Ishikawa (cell line): Measurements from ENCODE around the gene KMT2E.

ENCODE experiments used
- CEBPB ChIP-seq: IDR thresholded peaks from 2 replicates; pipeline ENCODE4 v1.6.1; 2012
- CREB1 ChIP-seq: IDR thresholded peaks from 2 replicates; pipeline ENCODE4 v1.6.1; 2012; ENCODE audit warnings: low read depth
- EP300 ChIP-seq: IDR thresholded peaks from 2 replicates; pipeline ENCODE4 v1.6.1; 2012; ENCODE audit warnings: borderline replicate concordance
- FOXM1 ChIP-seq: IDR thresholded peaks from 2 replicates; pipeline ENCODE4 v1.6.1; 2012; ENCODE audit warnings: low read depth, borderline replicate concordance
- MAX ChIP-seq: IDR thresholded peaks from 2 replicates; pipeline ENCODE4 v1.6.1; 2012
- NFIC ChIP-seq: IDR thresholded peaks from 2 replicates; pipeline ENCODE4 v1.6.1; 2012
- RAD21 ChIP-seq: IDR thresholded peaks from 2 replicates; pipeline ENCODE4 v1.6.1; 2012; ENCODE audit warnings: low read depth
- REST ChIP-seq: IDR thresholded peaks from 2 replicates; pipeline ENCODE4 v1.6.1; 2012; ENCODE audit warnings: low read depth, mild to moderate bottlenecking
- TAF1 ChIP-seq: IDR thresholded peaks from 2 replicates; pipeline ENCODE4 v1.6.1; 2012; ENCODE audit warnings: low read depth, mild to moderate bottlenecking
- TCF12 ChIP-seq: IDR thresholded peaks from 2 replicates; pipeline ENCODE4 v1.6.1; 2012; ENCODE audit warnings: low read depth
- TEAD4 ChIP-seq: IDR thresholded peaks from 2 replicates; pipeline ENCODE4 v1.6.1; 2012
- USF1 ChIP-seq: IDR thresholded peaks from 2 replicates; pipeline ENCODE4 v1.6.1; 2012
- YY1 ChIP-seq: IDR thresholded peaks from 2 replicates; pipeline ENCODE4 v1.6.1; 2012; ENCODE audit warnings: low read depth
- ZBTB7A ChIP-seq: IDR thresholded peaks from 2 replicates; pipeline ENCODE4 v1.6.1; 2012; ENCODE audit warnings: low read depth

- TF ChIP-seq EP300 (no peak), MAX (no peak), FOXM1 (no peak), YY1 (no peak), CEBPB (no peak), CREB1 (no peak), TEAD4 (no peak), TAF1 (no peak), RAD21 (no peak), USF1 (no peak), REST (no peak), ZBTB7A (no peak), TCF12 (no peak), NFIC (no peak)
Measured at GRCh38 chr7:104973227-104973626, 40.8 kb upstream of the KMT2E start.
